ENCODE data around the gene RPS6KB1.

GRCh38 chr17:59903455-59903854 lies 10.5 kb downstream of the RPS6KB1 start:
- no peak for TF ChIP-seq EZH2phosphoT487 (IDR thresholded peaks at IDR 0.05; ENCODE audit: insufficient read depth, low read depth)
- no peak for TF ChIP-seq EZH2 (IDR thresholded peaks at IDR 0.05; ENCODE audit: insufficient read depth, poor library complexity, severe bottlenecking)

All from GM23248 (cell line).